T-helper 9 cell (primary cell): ENCODE measurements around the gene CEP295NL.
"Not testable (repeated sequence)": the region's sequence is repeated elsewhere in the genome, so short reads cannot be mapped to it uniquely, and the experiment has no call there.

Experiments
- DNase-seq: peaks from one replicate; pipeline ENCODE4 v3.0.0-alpha.2; 2020

Gene CEP295NL

DNA sequence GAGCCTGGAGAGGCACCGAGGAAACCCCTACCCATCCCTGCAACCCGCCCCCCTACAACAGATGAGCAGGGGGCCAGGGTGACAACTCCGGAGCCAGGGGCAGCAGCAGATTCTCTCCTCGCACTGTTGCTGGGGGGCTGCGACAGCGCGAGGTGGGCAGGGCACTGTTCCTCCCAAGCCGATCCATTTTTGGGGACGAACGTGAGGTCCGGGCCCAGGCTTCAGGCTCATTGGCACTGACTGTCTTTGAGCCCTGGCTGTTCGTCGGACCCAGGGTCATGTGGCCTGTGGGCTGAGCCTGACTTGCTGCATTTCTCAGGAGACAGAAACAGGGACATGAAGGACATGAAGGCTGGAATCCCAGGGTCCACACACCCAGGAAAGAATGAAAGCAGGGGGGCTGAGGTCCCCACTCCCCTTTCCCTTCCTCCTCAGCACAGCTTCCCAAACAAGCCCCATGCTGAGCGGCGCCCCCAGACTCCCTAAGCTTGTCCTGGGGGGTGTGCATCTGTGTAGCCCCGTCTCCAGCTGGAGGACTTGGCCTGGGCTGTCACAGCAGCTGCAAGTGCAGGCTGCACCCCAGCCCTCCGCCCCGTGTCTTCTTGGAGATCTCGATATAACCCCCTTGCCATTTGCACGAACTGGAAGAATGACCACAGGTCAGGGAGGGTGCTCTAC lies 18.7 kb downstream of the CEP295NL start:
- DNase-seq, result no peak

DNA sequence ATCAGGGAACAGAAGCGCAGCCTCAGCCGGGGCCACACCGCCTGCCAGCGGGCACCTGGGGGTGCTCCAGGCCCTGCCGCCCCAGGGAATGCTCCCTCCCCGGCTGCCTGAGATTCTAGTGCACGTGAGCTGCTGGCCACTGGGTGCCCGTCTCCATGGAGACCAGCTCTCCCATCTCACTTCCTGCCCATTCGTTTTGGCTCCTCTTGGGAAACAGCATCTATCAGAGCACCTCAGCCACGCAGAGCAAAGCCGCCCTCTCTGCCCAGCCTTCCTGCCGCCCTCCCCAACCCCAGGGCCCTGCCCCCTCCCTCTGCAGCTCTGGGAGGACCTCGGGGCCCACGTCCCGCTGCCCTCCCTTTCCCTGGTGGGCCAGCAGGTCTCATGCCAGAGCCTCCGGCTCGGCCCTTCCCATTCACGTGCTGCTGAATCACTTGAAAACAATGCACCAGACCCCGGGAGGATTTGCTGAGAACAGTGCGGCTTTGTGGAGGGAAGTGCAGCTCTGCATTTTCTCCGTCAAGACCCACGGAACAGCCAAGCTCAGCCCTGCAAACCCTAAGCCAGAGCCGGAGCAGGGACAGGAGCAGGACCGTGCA lies 19.4 kb downstream of the CEP295NL start:
- no peak for DNase-seq

DNA sequence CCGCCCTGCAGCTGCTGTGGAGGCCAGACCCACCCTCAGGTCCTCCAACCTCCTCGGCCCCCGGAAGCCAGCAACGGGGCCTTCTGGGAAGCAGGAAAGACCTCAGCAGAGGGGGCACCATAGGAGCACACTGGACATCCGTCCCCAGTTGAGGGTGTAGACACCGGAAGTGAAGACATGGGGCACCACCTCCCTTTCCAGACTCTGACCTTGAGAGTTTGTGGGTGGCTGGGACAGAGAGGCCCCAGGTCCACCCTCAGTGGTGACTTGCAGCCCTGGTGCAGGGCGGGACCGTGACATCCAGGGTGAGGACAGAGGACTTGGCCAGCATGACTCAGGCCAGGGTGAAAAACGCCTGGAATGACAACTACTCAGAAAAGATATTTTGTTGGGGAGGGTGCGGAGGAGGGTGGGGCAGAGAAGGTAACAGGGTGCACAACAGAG lies 19.9 kb downstream of the CEP295NL start:
- DNase-seq, result no peak

DNA sequence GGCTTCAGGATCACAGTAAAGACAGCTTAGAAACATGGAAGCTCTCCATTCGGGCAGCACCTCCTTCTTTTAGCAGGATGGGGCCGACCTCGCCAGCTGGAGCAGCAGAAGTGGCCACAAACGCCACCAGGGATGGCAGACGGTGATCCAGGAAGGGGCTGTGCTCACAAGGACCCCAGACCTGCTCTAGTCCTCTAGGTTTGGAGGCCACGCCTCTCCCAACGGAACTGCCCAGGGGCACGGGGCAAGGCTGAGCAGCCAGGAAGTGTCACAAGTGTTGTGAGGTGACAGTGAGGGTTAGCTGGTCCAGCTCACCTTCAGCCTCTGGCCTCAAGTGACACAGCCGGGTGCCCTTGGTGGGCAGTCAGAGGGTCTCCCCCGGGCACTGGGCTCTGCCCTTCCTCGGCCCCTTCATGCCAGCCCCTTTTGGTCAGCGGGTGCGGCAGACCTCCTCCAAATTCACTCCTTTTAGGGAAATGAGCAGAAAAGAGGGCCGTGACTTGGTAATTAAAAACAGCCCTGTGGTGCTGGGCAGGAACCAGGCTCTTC lies 20.4 kb downstream of the CEP295NL start:
- DNase-seq, result no peak

DNA sequence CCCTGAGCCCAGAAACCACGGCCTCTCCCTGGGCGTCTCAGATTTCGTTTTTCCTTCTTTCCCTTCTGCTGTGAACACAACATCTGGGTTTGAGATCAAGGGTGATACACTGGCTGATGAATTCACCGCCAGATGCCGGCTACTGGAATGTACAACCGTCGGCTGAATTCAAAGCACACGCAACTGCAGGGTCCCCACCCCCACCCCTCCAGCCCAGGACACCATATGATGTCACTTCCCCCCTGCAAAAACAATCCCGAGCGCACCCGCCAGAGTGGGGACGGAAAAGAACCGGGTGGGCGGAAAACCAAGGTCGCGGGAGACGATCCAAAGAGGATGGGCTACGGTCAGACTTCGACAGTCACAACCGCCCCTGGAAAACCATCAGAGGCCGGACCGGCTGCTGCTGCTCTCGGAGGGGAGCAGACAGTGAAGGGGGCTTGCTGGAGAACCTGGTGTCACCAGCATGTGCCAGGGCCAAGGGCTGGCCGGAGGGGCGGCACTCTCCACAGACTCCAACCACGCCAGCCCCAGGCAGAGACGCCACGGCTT lies 23.3 kb downstream of the CEP295NL start:
- DNase-seq, result no peak

DNA sequence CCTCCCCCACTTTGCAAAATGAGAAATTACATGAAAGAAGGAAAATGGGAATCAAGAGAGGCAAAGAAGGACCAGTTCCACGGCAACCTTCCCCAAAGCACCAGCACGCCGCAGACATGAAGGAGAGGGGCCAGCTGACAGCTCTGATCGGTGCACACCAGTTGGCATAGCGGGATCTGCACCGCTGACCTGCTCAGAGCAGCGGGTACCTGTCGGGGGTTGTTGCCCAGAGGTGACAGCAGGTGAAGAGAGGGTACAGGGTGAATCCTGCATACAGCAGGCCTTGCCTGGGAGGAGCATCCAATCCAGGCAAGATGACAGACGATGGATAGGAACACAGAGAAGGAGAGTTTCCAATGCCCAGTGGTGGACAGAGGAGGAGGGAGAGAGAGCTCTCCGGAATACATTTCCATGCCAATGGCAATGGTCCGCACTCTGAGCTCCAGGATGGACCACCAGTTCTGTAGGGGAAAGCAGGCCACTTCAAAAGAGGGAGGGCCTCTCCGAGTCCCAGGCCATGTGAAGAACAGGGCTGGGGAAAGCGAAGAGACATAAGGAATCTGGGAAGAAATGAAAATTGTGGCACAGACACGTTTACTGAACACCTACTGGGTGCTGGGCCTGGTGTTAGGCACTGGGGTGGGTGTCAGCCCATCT lies 24.0 kb downstream of the CEP295NL start:
- no peak for DNase-seq

DNA sequence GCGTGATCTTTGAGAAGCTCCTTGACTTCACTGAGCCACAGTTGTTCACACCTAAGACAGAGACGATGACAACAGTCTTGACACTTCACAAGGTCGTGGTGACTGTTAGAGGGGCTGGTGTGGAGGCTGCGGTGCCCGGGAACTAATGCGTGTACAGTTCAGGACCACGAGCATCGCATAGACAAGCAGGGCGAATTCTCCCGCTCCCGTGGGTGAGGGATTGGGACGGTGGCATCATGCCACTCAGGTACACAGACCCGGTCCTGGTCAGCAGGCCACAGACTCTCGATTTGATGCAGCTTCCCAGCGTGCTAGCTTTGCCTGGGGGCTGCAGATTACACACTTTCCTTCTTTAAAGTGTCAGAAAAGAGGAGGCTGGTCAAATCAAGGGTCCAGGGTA lies 24.7 kb downstream of the CEP295NL start:
- DNase-seq, result no peak

DNA sequence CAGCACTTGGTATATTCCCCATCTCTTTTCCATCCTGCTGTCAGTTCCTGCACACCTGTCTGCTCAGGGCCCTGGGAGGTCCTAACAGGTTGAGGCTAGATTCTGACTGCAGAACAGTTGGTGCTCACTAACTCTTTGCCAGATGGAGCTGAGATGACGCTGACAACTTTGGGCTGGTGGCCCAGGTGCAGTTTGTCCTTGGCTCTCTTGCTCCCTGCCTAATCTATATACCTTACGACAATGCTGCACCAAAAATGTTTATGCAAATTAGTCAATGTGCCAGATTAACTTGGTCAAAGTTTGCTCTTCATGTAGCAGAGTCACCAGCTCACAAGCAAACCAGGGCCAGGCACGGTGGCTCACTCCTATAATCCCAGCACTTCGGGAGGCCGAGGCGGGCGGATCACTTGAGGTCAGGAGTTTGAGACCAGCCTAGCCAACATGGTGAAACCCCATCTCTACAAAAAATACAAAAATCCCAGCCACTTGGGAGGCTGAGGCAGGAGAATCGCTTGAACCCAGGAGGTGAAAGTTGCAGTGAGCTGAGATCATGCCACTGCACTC lies 26.0 kb downstream of the CEP295NL start:
- DNase-seq, result not testable (repeated sequence)

DNA sequence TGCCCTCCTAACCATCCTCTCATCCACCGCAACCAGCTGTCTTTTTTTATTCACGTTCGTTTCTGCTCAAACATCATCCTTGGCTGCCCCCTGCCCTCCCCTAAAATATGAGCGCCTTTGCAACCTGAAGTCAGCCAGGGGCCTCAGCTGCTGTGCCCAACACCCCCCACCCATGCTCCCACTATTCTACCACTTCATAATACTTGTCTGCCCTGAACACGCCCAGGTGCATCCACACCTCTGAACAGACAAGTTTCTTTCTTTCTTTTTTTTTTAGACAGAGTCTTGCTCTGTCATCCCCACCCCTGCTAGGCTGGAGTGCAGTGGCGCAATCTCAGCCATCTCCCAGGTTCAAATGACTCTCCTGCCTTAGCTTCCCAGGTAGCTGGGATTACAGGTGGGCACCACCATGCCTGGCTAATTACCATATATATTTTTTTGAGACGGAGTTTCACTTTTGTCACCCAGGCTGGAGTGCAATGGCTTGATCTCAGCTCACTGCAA lies 26.9 kb downstream of the CEP295NL start:
- DNase-seq, result no peak

DNA sequence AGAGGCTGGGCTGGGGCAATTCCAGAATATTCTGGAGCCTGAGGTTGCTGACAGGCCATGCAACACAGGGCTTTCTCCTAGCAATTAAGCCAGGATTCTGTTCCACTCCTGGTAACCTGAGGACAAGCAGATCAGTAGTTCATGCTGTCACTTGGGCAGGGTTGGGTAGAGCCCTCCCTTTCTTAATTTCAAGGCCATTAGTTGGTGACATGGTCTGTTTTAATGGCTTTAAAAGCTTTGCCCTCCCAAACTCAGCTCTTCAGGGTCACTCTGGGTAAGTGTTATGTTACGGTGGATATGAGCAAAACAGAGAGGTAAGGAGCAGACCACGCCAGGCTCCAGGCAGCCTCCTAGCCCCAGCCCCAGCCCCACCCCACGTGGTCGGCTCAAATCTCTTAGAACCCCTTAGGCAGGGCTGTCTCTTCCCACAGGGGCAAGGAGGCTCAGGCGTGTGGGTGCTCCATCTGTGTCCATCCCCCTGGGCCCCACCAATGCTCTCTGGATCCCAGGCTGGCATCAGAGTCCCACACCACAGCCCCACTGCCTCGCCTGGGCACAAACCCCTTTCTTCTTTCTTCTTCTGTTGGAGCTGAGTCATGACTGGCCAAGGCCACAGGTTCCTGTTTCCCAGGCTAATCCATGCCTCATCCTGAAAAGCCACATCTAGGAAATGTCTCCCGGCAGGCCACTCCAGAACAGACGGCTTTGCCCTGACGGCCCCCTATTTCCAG lies 27.5 kb downstream of the CEP295NL start:
- no peak for DNase-seq

DNA sequence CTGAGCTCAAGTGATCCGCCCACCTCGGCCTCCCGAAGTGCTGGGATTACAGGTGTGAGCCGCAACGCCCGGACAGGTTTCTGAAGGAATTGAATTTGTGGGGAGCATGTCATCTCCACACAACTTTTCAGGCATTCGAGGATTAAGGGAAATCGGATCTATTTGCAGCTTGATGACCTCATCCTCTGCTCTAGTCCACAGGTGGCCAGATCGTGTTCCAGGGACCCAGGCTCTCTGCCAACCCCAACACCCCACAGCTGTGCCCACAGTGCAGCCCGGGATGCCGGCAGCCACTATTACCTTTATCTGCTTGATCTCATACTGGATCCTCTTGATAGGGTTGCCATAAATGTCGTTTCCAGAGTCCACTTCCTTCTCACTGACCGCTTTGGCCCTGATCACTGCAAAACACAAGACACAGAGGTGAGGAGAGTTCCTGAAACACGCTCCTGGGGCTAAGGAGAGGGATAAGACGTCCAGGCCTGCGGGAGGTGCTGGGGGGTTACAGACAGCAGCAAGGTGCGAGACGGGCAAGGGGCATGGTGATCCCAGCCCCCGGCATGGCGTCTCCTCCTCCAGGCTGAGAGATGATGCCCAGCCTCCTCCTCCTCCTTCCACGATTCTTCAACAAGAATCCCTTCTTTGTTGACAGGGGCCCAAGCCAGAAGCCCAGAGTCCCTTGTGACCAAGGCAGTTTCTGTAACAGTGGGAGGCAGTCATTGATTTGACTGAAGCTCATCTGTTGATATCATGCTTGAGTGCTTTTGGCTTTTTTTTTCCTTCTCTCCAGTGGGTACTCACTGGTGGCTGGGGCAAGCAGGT lies 29.3 kb downstream of the CEP295NL start:
- DNase-seq, result no peak

DNA sequence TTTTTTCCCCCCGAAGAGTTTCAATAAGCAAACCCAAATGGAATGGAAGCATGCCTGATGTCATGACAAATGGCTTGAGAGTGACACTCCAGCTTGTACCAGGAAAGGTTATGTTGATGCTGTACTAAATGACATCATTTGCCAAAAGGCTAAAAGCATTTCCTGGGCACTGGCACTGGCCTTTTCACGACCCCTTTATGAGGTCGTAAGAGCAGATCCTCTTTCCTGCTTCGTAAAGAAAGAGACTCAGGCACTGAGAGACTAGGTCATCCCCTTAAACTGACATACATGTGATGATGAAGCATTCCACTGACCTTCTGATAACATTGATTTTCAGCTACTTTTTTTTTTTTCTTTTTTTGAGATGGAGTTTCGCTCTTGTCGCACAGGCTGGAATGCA lies 30.5 kb downstream of the CEP295NL start:
- DNase-seq, result no peak

DNA sequence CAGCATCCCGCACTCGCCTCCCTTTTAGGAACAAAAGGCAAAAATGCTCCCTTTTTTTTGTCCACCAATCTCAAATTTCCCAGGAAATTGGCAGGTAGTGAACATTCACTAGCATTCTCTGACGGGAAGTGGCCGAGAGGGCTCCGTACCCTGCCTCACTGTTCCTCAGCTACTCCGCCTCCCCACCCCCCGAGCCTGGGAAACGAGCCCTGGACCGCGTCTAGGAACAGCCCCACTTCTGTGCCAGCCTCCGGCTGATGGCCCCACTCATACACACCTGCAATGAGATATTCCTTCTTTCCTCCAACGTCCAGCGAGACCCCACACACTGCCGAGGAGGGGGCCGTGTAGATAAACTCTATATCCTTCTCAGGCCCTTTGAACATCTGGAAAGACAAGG lies 32.4 kb downstream of the CEP295NL start:
- no peak for DNase-seq

DNA sequence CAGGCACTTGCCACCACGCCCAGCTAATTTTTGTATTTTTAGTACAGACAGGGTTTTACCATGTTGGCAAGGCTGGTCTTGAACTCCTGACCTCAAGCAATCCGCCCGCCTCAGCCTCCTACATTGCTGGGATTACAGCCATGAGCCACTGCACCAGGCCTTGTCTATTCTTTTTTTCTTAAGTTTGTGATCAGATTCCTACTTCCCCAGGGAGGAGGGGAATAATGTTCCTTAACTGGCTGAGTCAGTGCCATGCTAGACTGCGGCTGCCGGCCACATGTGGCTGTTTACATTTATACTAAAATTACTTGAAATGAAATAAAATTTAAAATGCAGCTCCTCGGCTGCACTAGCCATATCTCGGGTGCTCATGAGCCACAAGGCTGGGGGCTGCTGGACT lies 34.6 kb downstream of the CEP295NL start:
- DNase-seq, result no peak

DNA sequence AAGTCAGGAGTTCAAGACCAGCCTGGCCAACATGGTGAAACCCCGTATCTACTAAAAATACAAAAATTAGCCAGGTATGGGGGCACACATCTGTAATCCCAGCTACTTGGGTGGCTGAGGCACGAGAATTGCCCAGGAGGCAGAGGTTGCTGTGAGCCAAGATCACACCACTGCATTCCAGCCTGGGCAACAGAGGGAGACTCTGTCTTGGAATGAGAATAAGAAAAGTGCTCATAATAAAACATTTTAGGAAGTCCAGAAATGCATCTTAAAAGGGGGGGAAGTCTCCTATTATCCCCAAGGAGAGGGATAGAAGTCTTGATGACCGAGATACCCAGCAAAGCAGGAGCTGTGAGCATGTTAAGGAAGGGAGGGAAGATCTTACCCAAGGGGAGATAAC lies 36.0 kb downstream of the CEP295NL start:
- not testable (repeated sequence) for DNase-seq

DNA sequence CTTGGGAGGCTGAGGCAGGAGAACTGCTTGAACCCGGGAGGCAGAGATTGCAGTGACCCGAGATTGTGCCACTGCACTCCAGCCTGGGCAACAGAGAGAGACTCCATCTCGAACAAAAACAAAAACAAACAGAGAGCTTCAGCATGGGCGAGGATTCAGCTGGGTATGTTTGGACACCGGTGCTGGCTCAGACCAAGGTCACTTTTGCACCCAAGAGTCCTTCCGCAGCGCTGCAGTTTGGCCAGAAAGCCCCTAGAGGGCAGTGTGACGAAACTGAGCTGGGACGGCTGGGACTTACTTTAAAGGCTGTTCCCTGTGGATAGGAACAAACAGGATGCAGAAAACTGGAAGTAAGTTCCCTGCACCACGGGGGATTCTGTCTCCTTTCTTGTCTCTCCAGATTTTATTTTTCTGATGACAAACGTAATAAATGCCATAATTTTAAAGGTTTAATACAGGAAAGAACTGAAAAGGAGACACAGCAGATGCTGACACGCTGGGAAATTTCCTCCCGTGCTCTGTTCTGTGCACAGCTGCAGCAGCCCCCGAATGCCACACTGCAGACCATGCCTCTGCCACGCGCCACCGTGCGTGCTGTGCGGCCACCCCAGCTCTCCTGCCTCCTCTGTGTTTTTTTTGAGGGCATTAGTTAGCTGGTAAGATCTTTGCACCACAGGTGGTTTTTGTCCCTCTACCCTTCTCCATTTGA lies 37.2 kb downstream of the CEP295NL start:
- peak; percentile 59 for DNase-seq

DNA sequence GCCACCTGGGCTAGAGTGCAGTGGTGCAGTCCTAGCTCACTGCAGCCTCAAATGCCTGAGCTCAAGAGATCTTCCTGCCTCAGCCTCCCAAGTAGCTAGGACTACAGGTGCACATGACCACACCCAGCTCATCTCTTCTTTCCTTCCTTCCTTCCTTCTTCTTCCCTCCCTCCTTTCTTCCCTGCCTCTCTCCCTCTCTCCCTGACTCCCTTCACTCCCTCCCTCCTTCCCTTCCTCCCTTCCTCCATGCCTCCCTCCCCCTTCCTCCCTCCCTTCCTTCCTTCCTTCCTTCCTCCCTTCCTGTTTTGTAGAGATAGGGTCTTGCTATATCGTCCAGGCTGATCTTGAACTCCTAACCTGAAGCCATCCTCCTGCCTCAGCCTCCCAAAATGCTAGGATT lies 38.9 kb downstream of the CEP295NL start:
- no peak for DNase-seq

DNA sequence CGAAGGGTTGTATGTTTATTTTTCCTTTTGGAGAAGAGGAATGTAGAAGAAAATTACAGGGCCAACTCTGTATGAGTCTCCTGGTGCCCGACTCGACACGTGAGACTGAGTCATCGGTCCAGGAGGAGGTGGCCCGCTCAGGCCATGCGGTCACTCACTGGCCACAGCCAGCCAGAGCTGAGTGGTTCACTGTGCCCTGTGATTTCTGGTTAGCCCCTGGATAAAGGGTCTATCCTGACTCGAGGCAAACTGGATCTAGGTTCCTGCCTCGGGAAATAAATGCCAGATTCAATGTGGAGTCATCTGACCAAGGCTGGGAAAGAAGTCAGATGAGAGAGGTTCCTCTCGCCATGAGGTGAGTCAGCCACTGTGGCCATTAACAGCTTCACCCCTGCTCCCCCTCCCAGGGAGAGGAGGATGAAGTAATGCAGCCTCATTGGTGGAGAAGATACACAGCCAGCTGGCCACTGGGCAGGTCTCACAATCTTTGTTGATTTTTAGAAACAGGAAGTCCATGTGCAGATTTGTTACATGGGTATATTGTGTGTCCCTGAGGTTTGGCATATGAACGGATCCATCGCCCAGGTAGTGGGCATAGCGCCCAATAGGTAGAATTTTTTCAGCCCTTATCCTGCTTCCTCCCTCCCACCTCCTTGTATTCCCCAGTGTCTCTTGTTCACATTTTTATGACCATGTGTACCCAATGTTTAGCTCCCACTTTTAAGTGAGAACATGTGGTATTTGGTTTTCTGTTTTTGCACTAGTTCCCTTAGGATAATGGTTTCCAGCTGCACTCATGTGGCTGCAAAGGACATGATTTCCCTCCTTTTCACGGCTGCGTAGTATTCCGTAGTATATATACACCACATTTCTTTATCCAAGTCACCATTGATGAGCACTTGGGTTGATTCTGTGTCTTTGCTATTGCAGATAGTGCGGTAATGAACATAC lies 40.7 kb downstream of the CEP295NL start:
- no peak for DNase-seq

DNA sequence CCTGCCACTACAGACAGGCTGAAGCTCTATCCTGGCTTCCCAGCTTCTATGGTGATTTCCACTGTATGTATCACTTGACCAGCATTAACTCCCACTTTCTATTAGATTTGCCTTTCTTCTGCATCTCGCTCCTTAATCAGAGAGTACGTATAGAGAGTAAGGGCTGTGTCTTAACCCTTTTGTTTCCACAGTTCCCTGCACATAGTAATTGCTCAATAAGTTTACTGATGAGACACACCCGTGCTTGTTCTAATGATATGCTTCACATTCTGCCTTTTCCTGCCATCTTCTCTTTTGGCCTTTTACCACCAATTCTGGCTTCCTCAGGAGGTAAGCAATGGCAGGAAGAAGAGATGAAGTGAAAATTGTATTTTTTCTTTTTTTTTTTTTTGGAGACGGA lies 41.8 kb downstream of the CEP295NL start:
- DNase-seq, result no peak

DNA sequence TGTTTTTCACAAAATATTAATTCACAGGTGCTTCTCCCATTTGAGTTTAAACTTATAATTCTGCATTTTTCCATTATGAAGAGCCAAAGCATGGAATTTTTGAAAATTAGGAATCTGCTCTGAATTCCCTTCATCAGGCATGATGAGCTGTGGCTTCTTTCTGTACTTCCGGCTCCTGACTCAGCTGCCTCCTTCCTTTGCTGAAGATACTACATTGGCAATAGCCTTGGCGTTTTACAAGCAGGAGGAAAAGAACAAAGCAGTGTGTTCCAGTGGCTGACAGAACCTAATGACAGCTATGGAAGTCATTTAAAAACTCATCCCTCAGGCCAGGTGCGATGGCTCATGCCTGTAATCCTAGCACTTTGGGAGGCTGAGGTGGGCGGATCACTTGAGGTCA lies 44.0 kb downstream of the CEP295NL start:
- no peak for DNase-seq
